HG03139 (cell line): ENCODE results near the gene CTNS.
A peak's percentile ranks its signal among the peaks of the same experiment; 100 is the strongest.

Experiments used
- ATAC-seq: cut with Tn5 transposase; IDR thresholded peaks from one replicate; pipeline ENCODE4 v1.9.1; 2021; ENCODE audit not compliant: unreplicated experiment

CTNS gene

DNA sequence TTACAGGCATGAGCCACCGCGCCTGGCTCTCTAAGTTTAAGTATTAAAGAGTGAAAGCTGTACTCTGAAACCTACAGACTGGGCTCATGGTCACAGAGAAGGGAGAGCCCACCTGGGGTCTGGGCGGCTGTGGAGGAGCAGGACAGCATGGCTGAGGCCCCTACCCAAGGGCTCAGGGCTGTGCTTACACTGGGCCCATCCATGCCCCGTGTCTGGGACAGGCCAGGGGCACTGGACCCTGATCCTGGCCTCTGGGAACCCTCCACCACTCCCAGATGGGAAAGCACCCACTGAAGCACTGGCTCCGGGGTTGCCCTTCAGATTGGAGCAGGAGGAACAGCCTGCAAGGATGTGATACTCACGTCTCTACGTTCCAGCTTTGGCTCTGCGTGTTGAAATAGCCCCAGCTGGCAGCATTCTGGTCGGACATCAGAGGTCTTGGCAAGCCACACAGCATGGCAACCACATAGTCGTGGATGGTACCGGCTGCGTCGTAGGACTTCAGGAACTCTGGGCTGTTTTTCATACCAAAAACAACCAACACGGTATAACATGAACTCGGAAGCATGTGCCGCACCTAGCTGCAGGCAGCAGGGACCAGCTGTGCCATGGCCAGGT is 13.5 kb upstream of the CTNS start:
- ATAC-seq: no peak

DNA sequence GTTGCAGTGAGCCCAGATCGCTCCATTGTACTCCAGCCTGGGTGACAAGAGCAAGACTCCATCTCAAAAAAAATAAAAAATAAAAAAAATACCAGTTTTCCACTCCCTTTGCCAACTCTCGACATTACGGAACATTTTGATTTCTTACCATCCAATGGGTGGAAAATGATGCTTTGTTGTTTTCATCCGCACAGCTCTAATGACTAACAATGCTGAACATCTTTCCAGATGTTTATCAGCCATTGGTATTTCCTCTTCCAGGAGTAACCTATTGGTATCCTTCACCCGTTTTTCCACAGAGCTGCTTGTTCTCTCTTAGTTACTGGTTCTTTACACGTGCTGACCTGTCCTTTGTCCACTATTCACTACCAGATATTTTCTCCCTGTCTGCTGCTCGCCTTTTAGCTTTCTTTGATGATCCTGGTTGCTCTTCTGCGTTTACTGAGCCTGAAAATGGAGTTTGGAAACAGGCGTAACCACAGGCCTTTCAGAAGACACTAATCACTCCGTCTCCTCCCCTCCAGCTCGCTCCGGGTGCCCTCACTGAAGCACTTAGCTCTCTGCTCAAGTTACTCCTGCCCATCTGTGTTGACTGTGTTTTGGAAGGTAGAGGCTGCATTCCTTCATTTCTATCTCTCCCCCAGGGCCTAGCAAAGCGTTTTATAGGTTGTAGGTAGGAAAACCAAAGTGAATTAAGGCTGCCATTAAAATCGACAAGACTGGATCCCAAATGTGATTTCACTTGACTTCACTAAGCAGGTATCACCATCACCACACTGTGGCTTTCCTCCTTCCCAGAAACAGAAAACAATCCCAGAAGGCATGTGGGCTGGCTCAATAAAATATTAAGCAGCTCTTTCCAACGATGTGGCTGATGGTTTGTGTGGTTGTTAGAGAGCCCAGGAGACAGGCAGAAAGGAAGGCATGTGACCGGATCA is 9.5 kb upstream of the CTNS start:
- ATAC-seq: no peak

DNA sequence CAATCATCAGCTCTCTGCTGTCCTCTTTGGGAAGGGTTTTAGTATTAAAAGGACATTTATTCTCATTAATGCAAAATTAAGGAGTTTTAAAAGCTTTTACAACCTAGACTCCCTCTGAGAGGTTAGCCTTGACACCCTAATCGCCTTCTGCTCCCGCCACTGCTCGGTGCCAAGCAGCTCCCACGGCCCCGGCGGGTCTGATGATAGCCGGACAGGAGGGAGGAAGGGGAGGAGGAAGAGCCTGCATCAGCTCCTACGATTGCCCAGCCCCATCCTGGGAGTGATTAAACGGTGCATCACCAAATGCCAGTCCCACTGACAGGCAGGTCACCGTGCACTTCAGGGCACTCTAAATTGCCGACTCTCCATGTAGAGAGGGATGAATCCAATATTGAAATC is 8.8 kb upstream of the CTNS start:
- no peak for ATAC-seq

DNA sequence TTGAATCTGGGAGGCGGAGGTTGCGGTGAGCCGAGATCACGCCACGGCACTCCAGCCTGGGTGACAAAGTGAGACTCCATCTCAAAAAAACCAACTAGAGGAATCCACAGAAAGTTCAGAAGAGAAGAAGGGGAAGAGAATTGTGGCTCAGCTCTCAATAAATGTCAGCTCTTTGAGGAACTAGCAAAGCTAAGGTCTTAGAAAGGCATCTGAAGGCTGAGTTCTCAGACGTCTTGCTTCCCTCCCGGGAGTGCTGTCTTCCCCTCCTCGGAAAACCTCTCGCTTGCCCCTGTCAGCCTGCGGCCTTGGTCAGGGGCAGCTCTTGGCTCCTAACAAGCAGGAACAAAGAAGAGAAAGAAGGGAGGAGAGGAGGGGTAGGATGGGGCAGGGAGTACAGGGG is 5.8 kb upstream of the CTNS start:
- ATAC-seq: no peak

DNA sequence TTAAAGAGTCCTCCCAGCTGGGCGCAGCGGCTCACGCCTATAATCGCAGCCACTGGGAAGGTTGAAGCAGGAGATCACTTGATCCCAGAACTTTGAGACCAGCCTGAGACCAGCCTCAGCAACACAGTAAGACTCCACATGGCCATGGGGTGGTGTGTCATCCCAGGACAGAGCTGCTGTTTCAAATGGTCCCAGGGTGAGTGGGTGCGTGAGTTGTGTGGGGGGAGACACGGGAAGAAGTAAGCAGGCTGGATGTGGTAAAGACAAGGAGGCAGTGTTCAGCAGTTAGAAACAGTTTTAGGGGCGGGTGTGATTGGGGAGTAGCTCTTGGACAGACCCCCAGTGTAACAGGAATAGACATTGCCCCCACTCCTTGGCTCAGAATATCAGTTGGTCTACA is 4.3 kb upstream of the CTNS start:
- ATAC-seq: no peak

DNA sequence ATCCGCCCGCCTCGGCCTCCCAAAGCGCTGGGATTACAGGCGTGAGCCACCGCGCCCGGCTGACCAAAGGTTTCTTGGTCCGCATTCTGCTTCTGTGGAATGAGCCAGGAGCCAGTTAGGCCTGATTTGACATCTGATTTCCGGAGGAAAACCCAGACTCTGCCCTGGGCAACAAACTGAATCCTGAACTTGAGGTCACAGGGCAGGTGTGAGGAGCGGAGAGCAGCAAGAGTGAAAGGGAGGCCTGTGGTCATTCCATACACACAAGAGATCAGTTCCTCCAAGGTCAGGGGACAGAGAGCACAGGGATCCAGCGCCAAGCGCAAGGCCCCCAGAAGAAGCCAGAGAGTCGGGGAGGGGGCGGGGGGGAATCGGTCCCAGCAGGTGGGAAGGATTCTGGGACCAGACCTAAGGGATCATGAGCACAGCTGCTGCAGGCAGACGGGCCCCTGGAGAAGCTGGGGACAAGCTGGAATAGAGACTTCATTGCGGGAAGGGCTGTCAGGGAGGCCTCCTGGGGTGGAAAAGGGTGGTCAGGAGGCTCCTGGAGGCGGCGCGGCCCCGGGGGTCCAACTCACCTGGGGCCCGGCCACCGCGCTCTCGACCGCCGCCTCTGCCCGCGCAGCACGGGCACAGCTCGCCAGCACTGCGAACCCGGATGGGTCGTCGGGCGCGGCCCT is 946 bp upstream of the CTNS start:
- ATAC-seq: no peak

DNA sequence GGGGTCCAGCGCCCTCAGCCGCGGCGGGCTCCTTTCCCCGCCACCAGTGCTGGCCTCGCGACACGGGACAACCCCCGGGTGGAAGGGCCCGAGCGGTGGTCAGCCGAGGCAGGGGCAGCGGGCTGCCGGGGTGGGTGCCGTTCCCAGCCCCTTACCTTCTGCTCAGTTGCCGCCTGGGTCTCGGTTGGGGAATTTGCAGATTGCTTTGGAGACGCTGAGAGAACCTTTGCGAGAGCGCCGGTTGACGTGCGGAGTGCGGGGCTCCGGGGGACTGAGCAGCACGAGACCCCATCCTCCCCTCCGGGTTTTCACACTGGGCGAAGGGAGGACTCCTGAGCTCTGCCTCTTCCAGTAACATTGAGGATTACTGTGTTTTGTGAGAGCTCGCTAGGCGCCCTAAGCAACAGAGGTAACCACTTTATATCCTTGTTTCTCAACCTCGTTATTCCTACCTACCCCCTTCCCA is 381 bp downstream of the CTNS start:
- ATAC-seq: peak; percentile 6

DNA sequence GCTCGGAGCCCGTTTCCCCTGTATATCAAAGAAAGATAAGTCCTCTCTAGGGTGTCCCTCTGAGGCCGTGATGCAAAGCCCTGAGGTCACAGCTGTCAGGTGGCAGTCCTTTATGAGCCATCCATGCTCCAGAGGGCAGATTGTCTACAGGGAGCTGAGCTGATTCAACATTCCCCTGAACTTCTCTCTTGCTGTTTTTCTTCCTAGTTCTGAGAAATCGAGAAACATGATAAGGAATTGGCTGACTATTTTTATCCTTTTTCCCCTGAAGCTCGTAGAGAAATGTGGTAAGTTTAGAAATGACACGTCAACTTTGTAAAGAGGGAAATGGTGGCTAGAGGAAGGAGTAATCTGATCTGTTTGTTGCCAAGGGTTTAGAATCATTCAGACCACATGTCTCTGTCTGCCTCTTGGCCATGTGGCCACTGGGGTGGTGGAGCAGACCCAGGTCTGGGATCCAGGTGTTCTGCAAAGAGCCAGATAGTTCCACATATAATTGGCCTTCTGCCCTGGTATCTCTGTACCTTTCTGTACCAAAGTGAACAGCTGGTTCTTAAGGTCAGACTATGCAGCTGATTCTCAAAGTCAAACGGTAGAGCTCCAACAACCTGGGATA is 3.5 kb downstream of the CTNS start:
- no peak for ATAC-seq

DNA sequence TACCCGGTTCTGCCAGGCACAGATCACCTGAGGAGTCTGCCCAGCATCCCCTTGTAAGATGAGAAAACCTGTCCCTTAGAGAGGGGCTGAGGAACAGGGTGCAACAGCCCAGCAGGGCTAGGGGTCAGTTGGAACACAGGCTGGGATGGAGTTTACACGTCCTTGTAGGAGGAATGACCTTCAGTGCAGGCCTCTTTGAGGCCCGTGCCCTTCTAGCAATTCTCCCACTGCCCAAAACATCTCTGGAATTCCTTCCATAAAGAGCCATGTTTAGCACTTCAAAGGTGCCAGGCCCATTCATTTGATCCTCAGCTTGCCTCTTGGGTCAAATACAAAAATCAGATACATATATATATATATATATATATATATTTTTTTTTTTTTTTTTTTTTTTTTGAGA is 4.5 kb downstream of the CTNS start:
- ATAC-seq: no peak

DNA sequence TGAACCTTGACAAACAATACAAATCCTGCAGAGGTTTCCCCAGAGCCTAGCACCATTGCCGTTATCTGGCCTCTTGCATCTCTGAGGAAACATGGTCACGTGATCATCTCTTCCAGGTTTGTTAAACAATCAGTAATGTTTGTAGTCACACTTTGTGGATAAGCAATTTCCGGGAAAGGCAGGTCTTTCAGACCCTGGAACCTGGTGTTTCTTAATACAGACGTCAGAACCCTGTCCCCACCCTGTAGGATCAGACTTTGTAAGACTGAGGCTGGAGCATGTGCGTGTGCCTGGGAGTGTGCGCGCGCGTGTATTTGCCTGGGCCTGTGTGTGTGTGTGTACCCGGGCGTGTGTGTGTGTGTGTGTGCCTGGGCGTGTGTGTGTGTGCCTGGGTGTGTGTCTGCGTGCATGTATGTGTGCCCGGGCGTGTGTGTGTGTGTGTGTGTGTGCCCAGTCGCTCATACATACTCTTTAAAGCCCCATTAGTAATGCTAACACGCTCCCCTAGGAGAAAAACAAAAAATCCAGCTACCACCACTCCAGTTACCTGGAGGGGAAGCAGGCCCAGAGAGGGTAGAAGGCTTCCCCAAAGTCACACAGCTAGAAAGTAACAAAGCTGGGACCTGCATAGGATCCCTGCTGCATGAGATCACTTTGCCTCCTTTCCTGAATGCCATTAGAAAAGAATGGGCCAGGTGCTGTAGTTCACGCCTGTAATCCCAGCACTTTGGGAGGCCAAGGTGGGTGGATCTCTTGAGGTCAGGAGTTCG is 5.3 kb downstream of the CTNS start:
- no peak for ATAC-seq

DNA sequence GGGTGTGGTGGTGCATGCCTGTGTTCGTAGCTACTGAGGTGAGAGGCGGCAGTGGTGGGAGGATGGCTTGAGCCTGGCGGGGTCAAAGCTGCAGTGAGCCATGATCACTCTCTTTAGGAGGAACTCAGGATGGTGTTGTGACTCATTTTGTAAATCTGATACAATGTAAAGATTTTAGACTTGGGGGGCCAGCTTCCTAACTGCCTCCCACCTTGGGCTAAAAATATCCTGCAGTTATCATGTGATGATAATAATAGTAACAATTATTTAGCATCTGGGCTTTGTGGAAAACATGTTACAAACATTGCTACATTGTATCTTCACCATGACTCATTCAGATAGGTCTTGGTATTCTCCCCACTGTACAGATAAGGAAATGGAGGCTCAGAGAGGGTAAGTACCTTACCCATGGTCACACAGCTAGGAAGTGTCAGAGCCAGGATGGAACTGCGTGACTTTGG is 7.4 kb downstream of the CTNS start:
- ATAC-seq: no peak

DNA sequence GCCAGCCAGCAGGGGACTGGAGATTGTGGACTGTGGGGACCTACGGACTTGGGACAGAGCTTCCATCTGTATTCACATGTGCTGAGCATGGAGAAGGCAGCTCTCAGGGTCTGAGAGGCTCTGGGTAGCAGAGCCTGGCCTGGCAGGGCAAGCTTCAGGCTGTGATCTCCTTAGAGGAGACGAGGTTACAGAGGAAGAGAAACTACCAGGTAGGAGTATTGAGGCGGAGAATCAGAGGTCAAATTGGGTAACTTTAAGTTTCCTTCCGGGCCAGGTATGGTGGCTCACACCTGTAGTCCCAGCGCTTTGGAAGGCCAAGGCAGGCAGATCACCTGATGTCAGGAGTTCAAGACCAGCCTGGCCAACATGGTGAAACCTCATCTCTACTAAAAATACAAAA is 8.8 kb downstream of the CTNS start:
- ATAC-seq: no peak

DNA sequence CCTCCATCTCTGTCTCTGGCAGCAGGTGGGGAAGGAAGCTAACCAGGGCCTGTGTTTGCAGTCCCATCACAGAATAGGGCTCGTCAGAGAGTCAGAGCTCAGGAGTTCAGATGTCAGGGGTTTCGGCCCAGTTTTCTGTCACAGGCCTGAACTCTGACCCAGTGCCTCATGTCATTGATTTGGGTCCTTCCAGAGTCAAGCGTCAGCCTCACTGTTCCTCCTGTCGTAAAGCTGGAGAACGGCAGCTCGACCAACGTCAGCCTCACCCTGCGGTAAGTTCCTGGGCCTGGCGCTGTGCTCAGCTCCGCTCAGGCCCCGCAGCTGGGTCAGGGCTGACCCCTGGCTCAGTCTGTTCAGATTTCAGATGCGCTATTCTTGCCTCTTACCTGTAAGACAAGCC is 10.7 kb downstream of the CTNS start:
- no peak for ATAC-seq

DNA sequence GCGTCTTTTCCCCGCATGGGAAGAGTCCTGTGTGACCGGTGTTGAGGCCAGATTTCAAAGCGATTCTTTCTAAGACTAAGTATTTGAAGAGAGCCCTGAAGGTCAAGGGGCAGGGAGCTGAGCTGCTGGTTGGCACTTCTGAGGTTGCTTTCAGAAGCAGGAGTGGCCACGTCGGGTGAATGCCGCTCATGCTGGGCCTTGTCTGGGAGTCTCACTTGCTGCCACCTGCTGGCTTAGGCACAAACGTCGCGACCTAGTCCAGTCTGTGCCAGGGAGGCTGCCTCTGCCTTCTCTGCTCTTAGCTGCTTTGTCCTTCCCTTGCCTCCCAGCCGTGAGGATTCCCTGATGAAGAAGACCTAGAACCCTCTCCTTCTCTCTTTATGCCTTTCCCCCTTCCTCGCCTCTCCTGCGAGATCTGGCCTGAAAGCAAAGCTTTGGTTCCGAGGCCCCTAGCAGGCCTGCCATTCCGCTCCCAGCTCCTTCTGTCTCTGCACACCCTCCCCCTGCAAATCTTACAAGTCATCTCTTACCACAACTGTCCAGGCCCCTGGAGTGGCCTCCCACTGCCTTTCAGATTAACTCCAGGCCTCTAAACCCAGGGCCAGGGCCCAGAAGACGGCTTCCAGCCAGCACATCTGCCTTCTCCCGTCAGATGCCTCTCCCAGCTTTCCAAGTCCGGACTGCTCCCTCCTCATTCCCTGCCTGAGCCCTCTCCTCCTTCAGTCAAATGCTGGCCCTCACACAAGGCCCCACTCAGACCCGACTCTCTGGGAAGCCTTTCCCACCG is 11.4 kb downstream of the CTNS start:
- no peak for ATAC-seq

DNA sequence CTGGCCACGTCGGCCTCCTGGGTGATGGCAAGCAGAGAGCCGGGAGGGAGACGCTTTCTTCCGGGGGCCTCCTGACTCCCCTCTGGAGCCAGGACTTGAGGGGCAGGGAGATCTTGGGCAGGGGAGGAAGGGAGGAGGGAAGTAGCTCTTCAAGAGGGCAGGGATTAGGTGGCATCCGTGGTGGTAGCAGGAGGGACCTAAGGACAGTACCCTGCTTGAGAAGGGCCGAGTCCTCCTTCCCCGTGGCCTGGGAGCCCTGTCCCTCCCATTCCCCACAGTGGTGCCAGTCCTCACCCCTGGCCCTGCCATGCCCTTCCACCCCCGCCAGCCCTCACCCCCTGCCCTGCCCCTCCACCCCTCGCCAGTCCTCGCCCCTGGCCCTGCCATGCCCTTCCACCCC is 19.2 kb downstream of the CTNS start:
- ATAC-seq: no peak

DNA sequence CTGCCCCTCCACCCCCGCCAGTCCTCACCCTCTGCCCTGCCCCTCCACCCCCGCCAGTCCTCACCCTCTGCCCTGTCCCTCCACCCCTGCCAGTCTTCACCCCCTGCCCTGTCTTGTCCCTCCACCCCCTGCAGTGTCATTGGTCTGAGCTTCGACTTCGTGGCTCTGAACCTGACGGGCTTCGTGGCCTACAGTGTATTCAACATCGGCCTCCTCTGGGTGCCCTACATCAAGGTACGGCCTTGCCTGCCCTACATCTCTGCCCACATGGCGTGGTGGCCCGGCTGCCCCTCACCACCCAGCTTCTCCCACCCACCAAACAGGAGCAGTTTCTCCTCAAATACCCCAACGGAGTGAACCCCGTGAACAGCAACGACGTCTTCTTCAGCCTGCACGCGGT is 19.8 kb downstream of the CTNS start:
- no peak for ATAC-seq

DNA sequence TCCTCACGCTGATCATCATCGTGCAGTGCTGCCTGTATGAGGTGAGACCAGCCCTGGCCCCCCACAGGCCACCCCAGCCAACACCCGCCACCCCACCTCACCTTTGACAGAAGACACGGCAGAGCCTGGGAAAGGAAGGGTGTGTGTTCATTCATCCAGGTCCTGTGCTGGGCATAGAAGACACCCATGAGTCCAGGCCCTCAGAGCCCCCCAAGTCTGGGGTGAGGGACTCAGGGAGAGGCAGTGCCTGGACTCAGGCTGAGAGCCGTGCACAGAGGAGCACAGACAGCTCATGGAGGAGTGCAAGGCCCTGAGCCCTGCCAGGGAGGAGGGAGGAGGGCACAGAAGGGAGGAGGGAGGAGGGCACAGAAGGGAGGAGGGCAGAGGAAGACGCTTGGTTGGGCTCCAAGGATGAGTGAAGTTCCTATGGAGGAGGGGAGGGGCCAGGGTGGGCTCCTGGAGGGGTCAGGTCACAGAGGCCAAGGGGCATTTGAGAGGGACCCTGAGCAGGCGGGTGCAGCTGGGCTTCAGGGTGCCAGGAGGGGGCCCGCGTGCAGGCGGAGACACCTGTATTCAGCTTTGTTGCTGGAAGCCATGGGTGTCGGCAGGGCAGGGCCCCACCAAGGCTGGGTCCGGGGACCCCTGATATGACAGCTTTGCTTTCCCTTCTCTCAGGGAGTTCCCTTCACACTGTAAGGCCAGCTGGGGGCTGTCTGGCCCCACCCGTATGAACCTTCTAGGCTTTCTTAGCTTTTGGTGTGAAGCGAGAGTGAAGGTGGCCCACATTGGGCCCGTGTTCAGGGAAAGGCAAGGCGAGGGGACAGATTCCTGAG is 20.4 kb downstream of the CTNS start:
- ATAC-seq: no peak

DNA sequence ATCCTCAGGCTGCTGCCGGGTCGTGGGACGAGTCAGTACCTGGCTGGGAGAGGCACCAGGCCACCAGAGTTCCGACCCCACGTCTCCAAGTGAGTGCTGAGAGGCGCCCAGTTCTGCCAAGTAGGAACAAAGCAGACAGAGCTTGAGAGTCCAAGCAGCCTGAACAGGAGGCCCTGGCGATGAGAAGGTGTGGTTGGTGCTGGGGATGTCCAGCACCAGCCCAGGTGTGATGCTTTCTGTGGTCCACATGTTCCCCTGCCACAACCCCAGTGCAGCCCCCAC is 21.0 kb downstream of the CTNS start:
- no peak for ATAC-seq
